Testis (tissue), 2 donors: ENCODE data around the gene RNF220.

Source experiments
- CTCF ChIP-seq, 3 experiments: fragments of 450-650 bp in 2 of 3; fragments of 200-600 bp in 1 of 3; sonication (generic) in 1 of 3; IDR thresholded peaks; one replicate each; pipeline ENCODE4 v1.5.1; 2016 to 2019; ENCODE audit warnings: antibody characterized with exemption in 3 of 3, mild to moderate bottlenecking in 2 of 3, moderate library complexity in 1 of 3
- POLR2A ChIP-seq: fragments of 450-650 bp; IDR thresholded peaks from one replicate; pipeline ENCODE4 v1.6.1; 2017; ENCODE audit warnings: antibody characterized with exemption, mild to moderate bottlenecking, moderate library complexity

- TF ChIP-seq POLR2A (no peak), CTCF (IDR thresholded peaks at IDR 0.05) (no peak)
These were observed 26.8 kb downstream of the RNF220 start for GRCh38 chr1:44431861-44432260.
